NCI-H146 treated with DMSO at 0.1 percent for 48 hours (cell line): ENCODE data around the gene HNRNPA3.

Experiments used
- DNase-seq: peaks from one replicate; lab custom pipeline; 2025; ENCODE audit not compliant: unreplicated experiment; lab: John Stamatoyannopoulos, UW

Gene HNRNPA3

DNA sequence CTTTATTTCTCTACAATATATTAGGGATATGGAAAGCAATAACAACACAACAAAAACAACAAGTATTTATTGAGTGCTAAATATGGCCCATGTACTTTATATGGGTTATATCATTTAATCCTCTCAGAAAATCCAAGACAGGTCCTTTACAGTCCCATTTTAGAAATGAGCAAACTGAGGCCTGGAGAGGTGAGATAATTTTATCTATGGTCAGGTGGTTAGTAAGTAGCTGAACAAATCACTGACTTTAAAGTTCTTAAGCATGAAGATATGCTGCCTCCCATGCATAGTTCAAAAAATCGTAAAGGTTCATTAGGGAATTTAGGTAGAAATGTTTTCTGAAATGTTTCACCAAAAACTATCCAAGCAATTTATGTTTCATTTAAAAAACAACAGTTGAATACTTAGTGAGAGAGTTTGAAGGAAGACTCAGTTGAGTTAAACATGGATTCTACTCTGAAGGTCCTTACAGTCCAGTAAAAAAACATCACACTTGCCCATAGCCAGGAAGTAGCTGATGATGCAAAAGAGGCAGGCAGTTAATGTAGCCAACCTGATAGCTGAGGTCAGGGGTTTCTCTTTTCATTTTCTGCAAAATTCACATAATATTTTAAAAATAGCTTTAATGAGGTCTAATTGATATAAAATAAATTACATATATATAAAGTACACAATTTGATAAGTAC lies 59.5 kb downstream of the HNRNPA3 start:
- no peak for DNase-seq

DNA sequence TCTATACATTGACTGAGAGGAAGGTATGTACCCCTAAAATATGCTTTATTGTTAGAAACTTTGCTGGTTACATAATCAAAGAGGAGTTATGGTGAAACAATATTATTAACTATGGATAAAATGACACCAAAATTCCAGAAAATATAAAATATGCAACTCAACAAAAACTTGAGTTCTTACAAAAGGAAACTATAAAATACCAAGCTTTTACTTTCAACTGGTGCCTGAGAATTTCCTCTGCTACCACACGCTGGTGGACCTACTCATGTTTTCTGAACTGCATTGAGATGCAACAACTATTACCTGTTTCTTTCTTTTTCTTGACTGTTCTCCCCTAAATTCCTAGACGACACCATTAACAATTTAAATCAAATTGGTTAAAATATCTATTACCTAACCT lies 60.2 kb downstream of the HNRNPA3 start:
- no peak for DNase-seq

DNA sequence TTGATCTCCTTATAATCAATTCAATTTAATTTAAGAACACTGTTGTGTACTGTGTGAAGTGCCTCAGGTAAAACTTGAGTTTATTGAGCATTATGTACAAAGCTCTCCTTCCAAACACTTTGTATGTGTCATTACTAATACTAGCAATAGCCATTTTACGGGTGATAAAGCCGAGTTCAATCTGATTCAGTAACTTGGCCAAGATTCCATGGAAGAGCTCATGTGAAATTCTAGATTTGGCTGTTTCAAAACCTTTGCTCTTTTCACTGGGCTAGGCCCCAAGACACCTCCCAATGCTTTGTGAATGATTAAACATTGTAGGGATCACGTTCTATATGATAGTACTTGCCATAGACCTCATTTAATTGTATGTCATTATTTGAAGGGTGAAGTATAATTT lies 60.8 kb downstream of the HNRNPA3 start:
- DNase-seq: no peak
